GM19467 (cell line): ENCODE measurements around the gene PRICKLE3.

Experiments used
- ATAC-seq: cut with Tn5 transposase; IDR thresholded peaks from one replicate; pipeline ENCODE4 v1.9.1; 2021; ENCODE audit warnings: mild to moderate bottlenecking, moderate library complexity; ENCODE audit not compliant: unreplicated experiment

Gene PRICKLE3

GRCh38 chrX:49186125-49187027 lies at the start of gene PRICKLE3:
Gene PRICKLE3, minus strand, starts transcription at chrX:49186373. Its CDS starts 76 bp downstream, at chrX:49186297.
- ATAC-seq = no peak

- no peak for ATAC-seq
These were observed 47.8 kb upstream of the PRICKLE3 start for GRCh38 chrX:49233887-49234555.

- ATAC-seq = no peak
These were observed 47.0 kb upstream of the PRICKLE3 start, which contains the start of gene CACNA1F for GRCh38 chrX:49233176-49233575. Gene CACNA1F, minus strand, starts transcription at chrX:49233340. Its CDS starts 31 bp downstream, at chrX:49233309.

GRCh38 chrX:49232525-49232924 lies 46.4 kb upstream of the PRICKLE3 start:
- no peak for ATAC-seq

GRCh38 chrX:49231333-49232000 lies 45.3 kb upstream of the PRICKLE3 start:
- ATAC-seq = no peak

- ATAC-seq = no peak
These were observed 44.5 kb upstream of the PRICKLE3 start for GRCh38 chrX:49230500-49231232.

- ATAC-seq = no peak
These were observed 42.0 kb upstream of the PRICKLE3 start for GRCh38 chrX:49228185-49228584.

GRCh38 chrX:49227726-49228125 lies 41.6 kb upstream of the PRICKLE3 start:
- no peak for ATAC-seq

GRCh38 chrX:49226946-49227345 lies 40.8 kb upstream of the PRICKLE3 start:
- ATAC-seq = no peak

- no peak for ATAC-seq
These were observed 39.7 kb upstream of the PRICKLE3 start for GRCh38 chrX:49225858-49226257.

- ATAC-seq = no peak
These were observed 35.7 kb upstream of the PRICKLE3 start for GRCh38 chrX:49221868-49222267.

GRCh38 chrX:49220100-49220499 lies 33.9 kb upstream of the PRICKLE3 start:
- no peak for ATAC-seq

GRCh38 chrX:49214996-49215526 lies 28.9 kb upstream of the PRICKLE3 start:
- ATAC-seq = no peak

GRCh38 chrX:49214416-49214815 lies 28.2 kb upstream of the PRICKLE3 start:
- ATAC-seq = no peak

GRCh38 chrX:49212861-49213260 lies 26.7 kb upstream of the PRICKLE3 start:
- ATAC-seq = no peak

GRCh38 chrX:49212209-49212608 lies 26.0 kb upstream of the PRICKLE3 start:
- ATAC-seq = no peak

- ATAC-seq = no peak
These were observed 24.9 kb upstream of the PRICKLE3 start for GRCh38 chrX:49211074-49211473.

- no peak for ATAC-seq
These were observed 24.2 kb upstream of the PRICKLE3 start for GRCh38 chrX:49210406-49210805.

GRCh38 chrX:49209434-49210251 lies 23.5 kb upstream of the PRICKLE3 start:
- ATAC-seq = no peak

GRCh38 chrX:49208399-49208798 lies 22.2 kb upstream of the PRICKLE3 start:
- no peak for ATAC-seq
